ENCODE results near the gene ANKRD24. TPM values are rescaled to one million over a fixed set of nuclear protein-coding genes. Genes with fewer than 3 reads are reported as not detected.
"Not testable (repeated sequence)": the region's sequence is repeated elsewhere in the genome, so short reads cannot be mapped to it uniquely, and the experiment has no call there.

The ANKRD24 gene
- total RNA-seq, 1 donor from 2014 or later, result 1.1 TPM

GRCh38 chr19:4184718-4185352, 2.3 kb downstream of the ANKRD24 start:
- peaks cover 6% of the 10 kb centered on the region for H3K27me3 Mint-ChIP-seq
- DNase-seq (ENCODE audit: extremely low spot score, unreplicated experiment), result no peak
- peaks cover 11% of the 10 kb centered on the region for H3K4me1 Mint-ChIP-seq (ENCODE audit: unreplicated experiment)
- H3K27ac Mint-ChIP-seq, result no peak overlapping the region
- no peak for TF ChIP-seq CTCF (conservative IDR thresholded peaks at IDR 0.05)
- H3K9me3 Mint-ChIP-seq, result no peaks in the 10 kb centered on the region
- no peaks in the 10 kb centered on the region for H3K36me3 Mint-ChIP-seq
- H3K4me3 Mint-ChIP-seq, result peak overlapping the region; percentile 34

GRCh38 chr19:4185413-4186086, 3.1 kb downstream of the ANKRD24 start:
- Mint-ChIP-seq H3K4me3 (no peak overlapping the region), H3K4me1 (ENCODE audit: unreplicated experiment) (peaks cover 11% of the 10 kb centered on the region), H3K9me3 (no peaks in the 10 kb centered on the region), H3K27me3 (peaks cover 6% of the 10 kb centered on the region), H3K27ac (no peak overlapping the region), H3K36me3 (no peaks in the 10 kb centered on the region)
- no peak for DNase-seq (ENCODE audit: extremely low spot score, unreplicated experiment)
- no peak for TF ChIP-seq CTCF (conservative IDR thresholded peaks at IDR 0.05)

- Mint-ChIP-seq H3K9me3 (no peaks in the 10 kb centered on the region), H3K4me3 (peak overlapping the region; percentile 23), H3K27ac (peak overlapping the region; percentile 74), H3K36me3 (no peaks in the 10 kb centered on the region), H3K4me1 (ENCODE audit: unreplicated experiment) (peaks cover 11% of the 10 kb centered on the region), H3K27me3 (peaks cover 6% of the 10 kb centered on the region)
- TF ChIP-seq CTCF (conservative IDR thresholded peaks at IDR 0.05), result peak; percentile 86
- no peak for DNase-seq (ENCODE audit: extremely low spot score, unreplicated experiment)
Observed at GRCh38 chr19:4186087-4186993, 3.9 kb downstream of the ANKRD24 start.

GRCh38 chr19:4187313-4188122, 5.0 kb downstream of the ANKRD24 start:
- Mint-ChIP-seq H3K4me1 (ENCODE audit: unreplicated experiment) (peaks cover 7% of the 10 kb centered on the region), H3K4me3 (no peak overlapping the region), H3K27me3 (peaks cover 6% of the 10 kb centered on the region), H3K27ac (no peak overlapping the region), H3K36me3 (no peaks in the 10 kb centered on the region), H3K9me3 (no peaks in the 10 kb centered on the region)
- no peak for TF ChIP-seq CTCF (conservative IDR thresholded peaks at IDR 0.05)
- DNase-seq (ENCODE audit: extremely low spot score, unreplicated experiment), result no peak

- Mint-ChIP-seq H3K4me3 (no peak overlapping the region), H3K27me3 (peaks cover 19% of the 10 kb centered on the region), H3K27ac (no peak overlapping the region), H3K9me3 (no peaks in the 10 kb centered on the region), H3K4me1 (ENCODE audit: unreplicated experiment) (peaks cover 4% of the 10 kb centered on the region), H3K36me3 (no peaks in the 10 kb centered on the region)
- TF ChIP-seq CTCF (conservative IDR thresholded peaks at IDR 0.05), result no peak
- DNase-seq (ENCODE audit: extremely low spot score, unreplicated experiment), result no peak
Observed at GRCh38 chr19:4189641-4190040, 7.2 kb downstream of the ANKRD24 start.

GRCh38 chr19:4192537-4192936, 10.0 kb downstream of the ANKRD24 start:
- not testable (repeated sequence) for H3K9me3 Mint-ChIP-seq; H3K4me3 Mint-ChIP-seq; H3K27ac Mint-ChIP-seq; H3K36me3 Mint-ChIP-seq; H3K4me1 Mint-ChIP-seq (ENCODE audit: unreplicated experiment); DNase-seq (ENCODE audit: extremely low spot score, unreplicated experiment)
- H3K27me3 Mint-ChIP-seq, result peaks cover 41% of the 10 kb centered on the region

Data from type B pancreatic cell (in vitro differentiated cells).